Right atrium auricular region (tissue), 2 donors: ENCODE measurements around the gene FBXL17. TPM values are rescaled to one million over a fixed set of nuclear protein-coding genes. Genes with fewer than 3 reads are reported as not detected.

Experiments
- DNase-seq: peaks from one replicate; pipeline ENCODE4 v3.0.0-alpha.2; 2019; ENCODE audit warnings: low spot score
- H3K27ac ChIP-seq, 2 donors: fragments of 200-600 bp; sonication (generic); 1 replicate in 1 of 2; 2 replicates in 1 of 2; pipeline ENCODE4 v1.5.1; 2016 to 2019
- H3K27me3 ChIP-seq, 2 donors: fragments of 200-600 bp; sonication (generic); one replicate each; pipeline versions ENCODE4 v1.5.1 to v1.6.0; 2017 to 2019
- H3K36me3 ChIP-seq: fragments of 200-600 bp; sonication (generic); one replicate; pipeline ENCODE4 v1.5.1; 2016
- H3K4me1 ChIP-seq, 2 donors: fragments of 200-600 bp; sonication (generic); one replicate each; pipeline versions ENCODE4 v1.5.1 to v1.6.0; 2017 to 2019
- H3K4me3 ChIP-seq, 2 donors: fragments of 200-600 bp; sonication (generic); 1 replicate in 1 of 2; 2 replicates in 1 of 2; pipeline ENCODE4 v1.5.1; 2017 to 2019; ENCODE audit warnings: mild to moderate bottlenecking in 1 of 2, moderate library complexity in 1 of 2
- H3K9me3 ChIP-seq, 2 donors: fragments of 200-600 bp; sonication (generic); one replicate each; pipeline ENCODE4 v1.5.1; 2019
- CTCF ChIP-seq, 2 donors: fragments of 200-600 bp; sonication (generic); IDR thresholded peaks; one replicate each; pipeline ENCODE4 v1.5.1; 2019; ENCODE audit warnings: antibody characterized with exemption in 2 of 2
- total RNA-seq, 2 donors: library from RNA; depleted of rRNA; stranded (reverse); fragments of >200 nt; gene quantifications; one replicate each; pipeline ENCODE4 v1.1.0, GENCODE V29; 2016

The FBXL17 gene
- total RNA-seq, 2 donors from 2014 or later, result 16.1 to 31.7 TPM

- Histone ChIP-seq H3K9me3 (no peaks in the 10 kb centered on the region), H3K27me3 (no peaks in the 10 kb centered on the region), H3K36me3 (no peaks in the 10 kb centered on the region), H3K4me1 (no peaks in the 10 kb centered on the region), H3K27ac (no peak overlapping the region), H3K4me3 (no peak overlapping the region)
- no peak for TF ChIP-seq CTCF (IDR thresholded peaks at IDR 0.05)
- no peak for DNase-seq
These were observed 432.1 kb downstream of the FBXL17 start for GRCh38 chr5:107949688-107950341.

GRCh38 chr5:107948377-107948776, 433.5 kb downstream of the FBXL17 start:
- no peaks in the 10 kb centered on the region for H3K27me3 ChIP-seq
- no peaks in the 10 kb centered on the region for H3K36me3 ChIP-seq
- DNase-seq, result no peak
- H3K9me3 ChIP-seq, result no peaks in the 10 kb centered on the region
- H3K4me3 ChIP-seq, result no peak overlapping the region
- H3K4me1 ChIP-seq, result no peaks in the 10 kb centered on the region
- no peak overlapping the region for H3K27ac ChIP-seq
- TF ChIP-seq CTCF (IDR thresholded peaks at IDR 0.05), result no peak

- Histone ChIP-seq H3K4me3 (no peak overlapping the region), H3K36me3 (no peaks in the 10 kb centered on the region), H3K27ac (no peak overlapping the region), H3K27me3 (no peaks in the 10 kb centered on the region), H3K9me3 (no peaks in the 10 kb centered on the region), H3K4me1 (no peaks in the 10 kb centered on the region)
- no peak for TF ChIP-seq CTCF (IDR thresholded peaks at IDR 0.05)
- DNase-seq, result no peak
These were observed 436.8 kb downstream of the FBXL17 start for GRCh38 chr5:107945061-107945460.

GRCh38 chr5:107943923-107944322, 438.0 kb downstream of the FBXL17 start:
- no peaks in the 10 kb centered on the region for H3K9me3 ChIP-seq
- H3K27me3 ChIP-seq, result no peaks in the 10 kb centered on the region
- TF ChIP-seq CTCF (IDR thresholded peaks at IDR 0.05), result no peak
- H3K27ac ChIP-seq, result no peak overlapping the region
- DNase-seq, result no peak
- no peaks in the 10 kb centered on the region for H3K4me1 ChIP-seq
- no peaks in the 10 kb centered on the region for H3K36me3 ChIP-seq
- H3K4me3 ChIP-seq, result no peak overlapping the region

- Histone ChIP-seq H3K4me1 (peaks cover 0 to 7% of the 10 kb centered on the region in 2 donors), H3K4me3 (no peak overlapping the region), H3K9me3 (no peaks in the 10 kb centered on the region), H3K27me3 (no peaks in the 10 kb centered on the region), H3K36me3 (no peaks in the 10 kb centered on the region), H3K27ac (no peak overlapping the region)
- no peak for DNase-seq
- no peak for TF ChIP-seq CTCF (IDR thresholded peaks at IDR 0.05)
These were observed 440.9 kb downstream of the FBXL17 start for GRCh38 chr5:107941036-107941435.
